K562 (cell line): ENCODE measurements around the gene EIF4E. TPM values are rescaled to one million over a fixed set of nuclear protein-coding genes. Genes with fewer than 3 reads are reported as not detected.

Experiments used
- ARID3B ChIP-seq: fragments of 250-450 bp; sonication (Bioruptor Pico); IDR thresholded peaks from 2 replicates; pipeline ENCODE4 v1.4.0; 2020; ENCODE audit warnings: borderline replicate concordance
- BHLHE40 ChIP-seq: IDR thresholded peaks from 2 replicates; pipeline ENCODE4 v1.6.1; 2011; ENCODE audit warnings: low read length, improper control_type of control experiment
- BRD4 ChIP-seq: fragments of 200-600 bp; sonication (generic); IDR thresholded peaks from 2 replicates; pipeline ENCODE4 v1.6.1; 2017; ENCODE audit warnings: inconsistent platforms
- CBFA2T3 ChIP-seq: fragments of 450-650 bp; IDR thresholded peaks from 2 replicates; pipeline ENCODE4 v1.6.1; 2017
- CCNT2 ChIP-seq: IDR thresholded peaks from 2 replicates; pipeline ENCODE4 v1.6.1; 2011; ENCODE audit warnings: borderline replicate concordance, low read depth, mild to moderate bottlenecking, moderate library complexity, mixed read lengths, low read length; ENCODE audit not compliant: insufficient read length; ENCODE audit errors: extremely low read depth
- CREB3 ChIP-seq: fragments of 450-650 bp; conservative IDR thresholded peaks from 2 replicates; pipeline ENCODE4 v1.6.1; 2016; ENCODE audit warnings: missing genetic modification characterization, low read depth, mild to moderate bottlenecking, missing compliant biosample characterization, moderate library complexity
- EP300 ChIP-seq: IDR thresholded peaks from 2 replicates; pipeline ENCODE4 v1.6.1; 2012; ENCODE audit warnings: low read length, improper control_type of control experiment
- GATAD2B ChIP-seq: fragments of 450-650 bp; IDR thresholded peaks from 2 replicates; pipeline ENCODE4 v1.6.1; 2017; ENCODE audit warnings: mild to moderate bottlenecking, borderline replicate concordance
- HDAC2 ChIP-seq: fragments of 450-650 bp; IDR thresholded peaks from 2 replicates; pipeline ENCODE4 v1.6.1; 2016; ENCODE audit warnings: mild to moderate bottlenecking
- HIVEP1 ChIP-seq: fragments of 250-450 bp; sonication (Bioruptor Pico); IDR thresholded peaks from 2 replicates; pipeline ENCODE4 v1.4.0; 2020; ENCODE audit warnings: mild to moderate bottlenecking
- JUND ChIP-seq, 2 experiments: IDR thresholded peaks; 2 replicates in 1 of 2; 3 replicates in 1 of 2; pipeline ENCODE4 v1.6.1; 2011; ENCODE audit warnings: borderline replicate concordance in 2 of 2, low read depth in 2 of 2, low read length in 2 of 2, improper control_type of control experiment in 1 of 2, missing biosample characterization in 1 of 2, missing genetic modification characterization in 1 of 2, missing genetic modification reagents in 1 of 2
- KDM1A ChIP-seq, 2 experiments: fragments of 450-650 bp; IDR thresholded peaks; 2 replicates each; pipeline ENCODE4 v1.6.1; 2016; ENCODE audit warnings: mild to moderate bottlenecking in 2 of 2
- KLF16 ChIP-seq: IDR thresholded peaks from 2 replicates; pipeline ENCODE4 v1.6.1; 2016; ENCODE audit warnings: antibody characterized with exemption
- MLLT1 ChIP-seq, 2 experiments: fragments of 450-650 bp; IDR thresholded peaks; 2 replicates each; pipeline ENCODE4 v1.6.1; 2016
- MTA1 ChIP-seq: fragments of 450-650 bp; IDR thresholded peaks from 2 replicates; pipeline ENCODE4 v1.6.1; 2017; ENCODE audit warnings: borderline replicate concordance
- NCOA2 ChIP-seq, 2 experiments: fragments of 450-650 bp; IDR thresholded peaks; 2 replicates each; pipeline ENCODE4 v1.6.1; 2018; ENCODE audit warnings: mild to moderate bottlenecking in 2 of 2, moderate library complexity in 1 of 2; ENCODE audit not compliant: partially characterized antibody in 2 of 2
- NONO ChIP-seq, 2 experiments: fragments of 200-400 bp in 1 of 2; fragments of 450-650 bp in 1 of 2; formaldehyde crosslinking in 1 of 2; IDR thresholded peaks; 2 replicates each; pipeline ENCODE4 v1.6.1; 2017; ENCODE audit warnings: low read depth in 2 of 2, mild to moderate bottlenecking in 2 of 2, moderate library complexity in 2 of 2, low read length in 1 of 2
- PHB2 ChIP-seq: fragments of 450-650 bp; IDR thresholded peaks from 2 replicates; pipeline ENCODE4 v1.6.1; 2017; ENCODE audit warnings: low read depth
- POLR2AphosphoS5 ChIP-seq: IDR thresholded peaks from 2 replicates; pipeline ENCODE4 v1.6.1; 2011; ENCODE audit warnings: mild to moderate bottlenecking, low read depth, low read length, moderate library complexity; ENCODE audit not compliant: control insufficient read depth, insufficient read depth
- PRMT5 ChIP-seq: sonication (generic); formaldehyde crosslinking; IDR thresholded peaks from 2 replicates; pipeline ENCODE4 v1.5.0; 2020; ENCODE audit warnings: missing genetic modification reagents
- RCOR1 ChIP-seq, 2 experiments: IDR thresholded peaks; 2 replicates each; pipeline ENCODE4 v1.6.1; 2012; ENCODE audit warnings: low read depth in 2 of 2, low read length in 2 of 2, borderline replicate concordance in 1 of 2, improper control_type of control experiment in 1 of 2
- SUPT5H ChIP-seq: fragments of 450-650 bp; IDR thresholded peaks from 2 replicates; pipeline ENCODE4 v1.6.1; 2016
- TEAD2 ChIP-seq: fragments of 450-650 bp; IDR thresholded peaks from 2 replicates; pipeline ENCODE4 v1.6.1; 2016; ENCODE audit warnings: missing genetic modification characterization, control low read depth, missing compliant biosample characterization
- TFAM ChIP-seq: fragments of 250-450 bp; sonication (Bioruptor Pico); conservative IDR thresholded peaks from 2 replicates; pipeline ENCODE4 v1.5.0; 2021; ENCODE audit warnings: mild to moderate bottlenecking, moderate library complexity
- polyA plus RNA-seq, 8 experiments: library from polyadenylated mRNA; depleted of rRNA in 4 of 8; stranded (reverse) in 5 of 8; unstranded in 3 of 8; fragments of >200 nt; fragmentation: Nextera tagmentation in 2 of 8; fragmentation: Illumina TruSeq in 1 of 8; extraction: Ambion mirVana in 2 of 8; extraction: Trizol in 1 of 8; gene quantifications; 2 replicates each; pipeline versions ENCODE4 v1.2.1 to v1.2.3, GENCODE V29; 2011 to 2014; ENCODE audit warnings: inconsistent platforms in 1 of 8, missing spikeins in 1 of 8
- total RNA-seq, 7 experiments: library from RNA; depleted of rRNA in 6 of 7; stranded (reverse); fragments of >200 nt in 6 of 7; fragmentation: Illumina TruSeq in 2 of 7; extraction: Trizol in 2 of 7; gene quantifications; 2 replicates each; pipeline versions ENCODE4 v1.2.1 to v1.2.3, GENCODE V29; 2011 to 2021; ENCODE audit warnings: low replicate concordance in 1 of 7

The EIF4E gene
- total and polyA plus RNA-seq, 9 of the 15 experiments (the other 6 are each of a cell fraction or from before 2014, with no cell fraction given) = 164 to 489 (median 179) TPM

- no peak for TF ChIP-seq NONO (IDR thresholded peaks at IDR 0.05; ENCODE audit: low read depth in 2 of 2, low read length in 1 of 2)
- TF ChIP-seq RCOR1 (IDR thresholded peaks at IDR 0.05; ENCODE audit: borderline replicate concordance in 1 of 2, low read depth in 2 of 2, low read length in 2 of 2) = peak in 1 of 2 experiments; percentile 82; a peak in 2 of 4 replicates
- no peak for TF ChIP-seq TEAD2
- no peak for TF ChIP-seq PRMT5 (CRISPR knock-in tag)
- TF ChIP-seq PHB2 = peak; percentile 59; the same call in 1 of the 2 replicates
- TF ChIP-seq GATAD2B = no peak
- no peak for TF ChIP-seq ARID3B (CRISPR knock-in tag)
- TF ChIP-seq NCOA2 (IDR thresholded peaks at IDR 0.05; ENCODE audit: partially characterized antibody in 2 of 2) = no peak
- peak; percentile 26 for TF ChIP-seq CCNT2
- TF ChIP-seq CREB3 = 0 out of 2 replicates have a peak, but pooled peaks have one; percentile 27
- peak; percentile 68 for TF ChIP-seq POLR2AphosphoS5
- TF ChIP-seq HDAC2 = peak; percentile 33; the same call in 1 of the 2 replicates
- TF ChIP-seq BRD4 = no peak
- TF ChIP-seq JUND (IDR thresholded peaks at IDR 0.05; ENCODE audit: borderline replicate concordance, low read depth, low read length) = peak; percentile 86
- TF ChIP-seq JUND (tag; IDR thresholded peaks at IDR 0.05; ENCODE audit: borderline replicate concordance, low read depth, low read length) = peak; percentile 79; the same call in 1 of the 3 replicates
- 0 out of 2 replicates have a peak, but pooled peaks have one; percentile 53 for TF ChIP-seq MTA1
- TF ChIP-seq MLLT1 (IDR thresholded peaks at IDR 0.05) = peak in 1 of 2 experiments; percentile 75; a peak in 1 of 4 replicates
- TF ChIP-seq KLF16 = 0 out of 2 replicates have a peak, but pooled peaks have one; percentile 14
- TF ChIP-seq CBFA2T3 = peak; percentile 94
- TF ChIP-seq HIVEP1 (CRISPR knock-in tag) = no peak
- TF ChIP-seq EP300 = peak; percentile 85
- no peak for TF ChIP-seq SUPT5H
- peak; percentile 42; the same call in 1 of the 2 replicates for TF ChIP-seq BHLHE40
- TF ChIP-seq TFAM (CRISPR knock-in tag) = no peak
- TF ChIP-seq KDM1A (IDR thresholded peaks at IDR 0.05) = peak; percentile 86
Measured at GRCh38 chr4:98861100-98861884, 67.6 kb downstream of the EIF4E start (continued).
